BLaER1 treated with 17β-estradiol and CSF1 and Interleukin-3, amounts not matched to agents 10 nM and 100 nM (cell line): ENCODE data around the gene VCPKMT.

Experiments
- H3K27ac ChIP-seq, 11 experiments: shearing (Covaris generic); formaldehyde crosslinking; 2 replicates each; pipeline ENCODE4 v1.8.1; 2022
- H3K27me3 ChIP-seq, 11 experiments: shearing (Covaris generic); formaldehyde crosslinking; 2 replicates each; pipeline ENCODE4 v1.8.1; 2022
- H3K36me3 ChIP-seq, 11 experiments: shearing (Covaris generic); formaldehyde crosslinking; 2 replicates each; pipeline ENCODE4 v1.8.1; 2022
- H3K4me1 ChIP-seq, 10 experiments: shearing (Covaris generic); formaldehyde crosslinking; 2 replicates each; pipeline ENCODE4 v1.8.1; 2022
- H3K4me2 ChIP-seq, 11 experiments: shearing (Covaris generic); formaldehyde crosslinking; 2 replicates each; pipeline ENCODE4 v1.8.1; 2022
- H3K4me3 ChIP-seq, 10 experiments: shearing (Covaris generic); formaldehyde crosslinking; 2 replicates each; pipeline ENCODE4 v1.8.1; 2022
- H3K9ac ChIP-seq, 11 experiments: shearing (Covaris generic); formaldehyde crosslinking; 2 replicates each; pipeline ENCODE4 v1.8.1; 2022
- H3K9me3 ChIP-seq, 11 experiments: shearing (Covaris generic); formaldehyde crosslinking; replicated peaks in 1 of 11; 2 replicates each; pipeline ENCODE4 v1.8.1; 2022
- H4K20me1 ChIP-seq, 11 experiments: shearing (Covaris generic); formaldehyde crosslinking; 2 replicates each; pipeline ENCODE4 v1.8.1; 2022
- Cebpa-rat ChIP-seq, 11 experiments: shearing (Covaris generic); IDR thresholded peaks; 2 replicates each; pipeline ENCODE4 v1.8.1; 2022

VCPKMT gene

DNA sequence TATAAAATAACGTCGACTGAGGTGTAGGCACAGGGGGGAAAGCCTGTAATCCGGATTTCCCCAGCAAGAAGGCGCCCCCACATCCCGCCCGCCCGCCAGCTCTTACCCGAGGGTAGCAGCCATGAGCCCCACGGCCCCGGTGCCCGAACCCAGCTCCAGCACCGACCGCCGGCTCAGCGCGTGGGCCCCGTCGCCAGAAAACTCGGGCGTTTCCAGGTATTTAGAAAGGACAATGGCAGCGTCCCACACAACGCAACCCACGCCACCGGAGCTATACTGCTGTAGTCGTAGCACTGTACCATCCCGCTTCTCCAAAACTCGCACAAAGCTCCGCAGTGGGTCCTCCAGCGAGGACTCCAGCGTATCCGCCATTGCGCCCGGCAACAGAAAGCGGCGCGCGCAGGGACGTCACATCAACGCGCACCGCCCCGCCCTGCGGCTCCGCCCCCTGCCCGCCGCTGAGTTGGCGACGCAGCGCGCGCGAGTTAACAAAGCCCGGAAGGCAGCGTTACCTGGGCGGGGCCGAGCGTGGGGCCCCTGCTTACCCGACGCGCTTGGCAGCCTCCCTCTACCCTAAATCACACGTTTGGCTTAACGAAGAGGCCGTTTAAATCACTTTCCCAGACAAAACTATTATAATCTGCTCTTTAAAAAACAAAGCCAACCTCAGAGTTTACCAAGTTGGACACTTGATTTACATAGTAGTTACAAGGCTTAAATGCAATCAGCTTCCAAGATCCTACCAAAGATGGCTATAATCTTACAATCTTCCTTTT is at the start of gene VCPKMT:
Gene VCPKMT (minus strand): TSS at position 392 of the 776 bp plus-strand sequence. CDS start 20 bp downstream, at position 372.
- Histone ChIP-seq H4K20me1 (peaks cover 0 to 36% (median 4%) of the 10 kb centered on the region in 11 experiments; a peak in 6 of 22 replicates), H3K9ac (peak within 1 kb of the TSS; percentile 79 to 95 (median 90)), H3K4me2 (peak within 1 kb of the TSS; percentile 79 to 95 (median 87)), H3K27me3 (no peaks in the 10 kb centered on the region), H3K4me1 (peaks cover 19 to 36% (median 26%) of the 10 kb centered on the region in 10 experiments), H3K36me3 (peaks cover 49 to 75% (median 58%) of the 10 kb centered on the region in 11 experiments), H3K27ac (peak within 1 kb of the TSS; percentile 63 to 93 (median 86)), H3K4me3 (peak within 1 kb of the TSS; percentile 70 to 83 (median 77)), H3K9me3 (no peaks in the 10 kb centered on the region)
- no peak for TF ChIP-seq Cebpa-rat (IDR thresholded peaks at IDR 0.05)

DNA sequence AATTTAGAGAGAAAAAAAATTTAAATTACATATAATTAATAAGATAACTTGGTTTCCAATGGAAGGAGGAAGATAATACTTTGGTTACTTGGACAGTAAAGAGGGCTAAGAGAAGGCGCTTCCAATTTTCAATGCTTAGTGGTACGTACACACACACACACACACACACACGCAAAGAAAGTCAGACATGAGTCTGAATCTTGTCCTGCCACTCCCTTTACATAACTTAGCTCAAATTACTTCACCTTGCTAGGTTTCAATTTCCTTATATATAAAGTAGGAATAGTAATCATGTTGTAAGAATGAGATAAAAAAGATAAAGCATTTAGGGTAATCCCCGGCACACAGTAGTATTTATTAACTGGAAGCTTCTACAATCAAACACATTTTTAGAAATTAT is 39.7 kb upstream of the VCPKMT start:
- H3K27ac ChIP-seq: no peak overlapping the region
- peaks cover 45 to 95% (median 67%) of the 10 kb centered on the region in 11 experiments for H3K36me3 ChIP-seq
- H3K4me1 ChIP-seq: peaks cover 0 to 8% (median 5%) of the 10 kb centered on the region in 10 experiments; a peak in 13 of 20 replicates
- H3K4me3 ChIP-seq: no peak overlapping the region
- H3K4me2 ChIP-seq: no peak overlapping the region
- no peaks in the 10 kb centered on the region for H3K9me3 ChIP-seq
- no peak overlapping the region for H3K9ac ChIP-seq
- H3K27me3 ChIP-seq: no peaks in the 10 kb centered on the region
- 0 out of 22 replicates have a peak, but pooled peaks cover 0 to 3% (median 0%) of the 10 kb centered on the region in 11 experiments for H4K20me1 ChIP-seq
- TF ChIP-seq Cebpa-rat (IDR thresholded peaks at IDR 0.05): no peak

DNA sequence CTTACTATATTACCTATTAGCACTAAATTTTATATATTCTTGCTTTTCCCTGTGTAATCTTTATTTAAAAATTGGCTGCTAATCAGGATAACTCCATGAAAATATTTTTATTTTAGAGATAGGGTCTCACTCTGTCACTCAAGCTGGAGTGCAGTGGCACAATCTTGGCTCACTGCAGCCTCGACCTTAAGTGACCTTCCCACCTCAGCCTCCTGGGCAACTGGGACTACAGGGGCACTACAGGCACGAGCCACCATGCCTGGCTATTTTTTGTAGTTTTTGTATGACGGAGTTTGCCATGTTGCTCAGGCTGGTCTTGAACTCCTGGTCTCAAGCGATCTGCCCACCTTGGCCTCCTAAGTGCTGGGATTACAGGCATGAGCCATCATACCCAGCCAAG is 32.4 kb upstream of the VCPKMT start:
- Histone ChIP-seq H4K20me1 (no peaks in the 10 kb centered on the region), H3K9ac (no peak overlapping the region), H3K4me3 (no peak overlapping the region), H3K27ac (no peak overlapping the region), H3K36me3 (peaks cover 51 to 95% (median 71%) of the 10 kb centered on the region in 11 experiments), H3K4me1 (peaks cover 0 to 13% (median 7%) of the 10 kb centered on the region in 10 experiments; a peak in 13 of 20 replicates), H3K4me2 (no peak overlapping the region), H3K27me3 (no peaks in the 10 kb centered on the region), H3K9me3 (no peaks in the 10 kb centered on the region)
- TF ChIP-seq Cebpa-rat (IDR thresholded peaks at IDR 0.05): no peak

DNA sequence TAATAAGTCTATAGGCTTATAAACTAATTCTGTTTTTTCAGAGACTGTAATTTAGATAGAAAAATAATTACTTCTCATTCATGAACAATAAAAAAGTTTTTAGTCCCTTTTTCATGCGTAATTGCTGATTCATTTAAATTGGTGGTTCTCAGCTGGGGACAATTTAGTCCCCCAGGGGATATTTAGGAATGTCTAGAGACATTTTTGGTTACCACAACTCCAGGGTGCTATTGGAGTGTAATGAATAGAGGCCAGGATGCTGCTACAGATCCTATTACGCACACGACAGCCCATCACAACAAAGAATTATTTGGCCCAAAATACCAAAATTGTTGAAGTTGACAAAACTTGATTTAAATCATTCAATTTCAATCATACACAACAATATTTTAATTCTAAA is 22.8 kb upstream of the VCPKMT start:
- no peaks in the 10 kb centered on the region for H3K4me1 ChIP-seq
- H3K27me3 ChIP-seq: no peaks in the 10 kb centered on the region
- H3K9me3 ChIP-seq: no peaks in the 10 kb centered on the region
- H3K9ac ChIP-seq: no peak overlapping the region
- H4K20me1 ChIP-seq: 0 out of 22 replicates have a peak, but pooled peaks cover 0 to 3% (median 0%) of the 10 kb centered on the region in 11 experiments
- TF ChIP-seq Cebpa-rat (IDR thresholded peaks at IDR 0.05): no peak
- H3K27ac ChIP-seq: no peak overlapping the region
- no peak overlapping the region for H3K4me3 ChIP-seq
- H3K36me3 ChIP-seq: peaks cover 7 to 75% (median 22%) of the 10 kb centered on the region in 11 experiments; a peak in 21 of 22 replicates
- H3K4me2 ChIP-seq: no peak overlapping the region

DNA sequence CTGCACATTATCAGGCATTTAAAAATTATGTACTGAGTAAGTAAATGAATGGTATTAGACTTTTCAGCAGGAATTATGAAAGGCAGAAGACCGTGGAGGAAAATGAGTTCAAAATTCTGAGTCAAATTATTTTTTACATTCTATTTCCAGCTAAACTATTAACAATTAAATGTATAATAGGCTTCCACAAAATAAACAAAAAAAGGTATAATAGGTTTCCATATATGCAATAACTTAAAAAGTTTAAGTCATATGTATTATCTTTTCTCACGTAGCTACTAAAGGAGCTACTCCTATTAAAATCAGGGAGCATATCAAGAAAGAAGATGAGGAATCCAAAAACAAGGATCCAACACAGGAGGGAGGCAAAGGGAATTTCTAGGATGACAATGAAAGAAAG is 11.4 kb upstream of the VCPKMT start:
- Histone ChIP-seq H3K4me1 (no peaks in the 10 kb centered on the region), H3K27me3 (no peaks in the 10 kb centered on the region), H3K4me2 (no peak overlapping the region), H3K4me3 (no peak overlapping the region), H3K9ac (no peak overlapping the region), H3K36me3 (peaks cover 48 to 98% (median 85%) of the 10 kb centered on the region in 11 experiments), H4K20me1 (no peaks in the 10 kb centered on the region; a peak in 1 of 22 replicates), H3K9me3 (0 out of 22 replicates have a peak, but pooled peaks cover 0 to 5% (median 0%) of the 10 kb centered on the region in 11 experiments), H3K27ac (no peak overlapping the region)
- TF ChIP-seq Cebpa-rat (IDR thresholded peaks at IDR 0.05): no peak

DNA sequence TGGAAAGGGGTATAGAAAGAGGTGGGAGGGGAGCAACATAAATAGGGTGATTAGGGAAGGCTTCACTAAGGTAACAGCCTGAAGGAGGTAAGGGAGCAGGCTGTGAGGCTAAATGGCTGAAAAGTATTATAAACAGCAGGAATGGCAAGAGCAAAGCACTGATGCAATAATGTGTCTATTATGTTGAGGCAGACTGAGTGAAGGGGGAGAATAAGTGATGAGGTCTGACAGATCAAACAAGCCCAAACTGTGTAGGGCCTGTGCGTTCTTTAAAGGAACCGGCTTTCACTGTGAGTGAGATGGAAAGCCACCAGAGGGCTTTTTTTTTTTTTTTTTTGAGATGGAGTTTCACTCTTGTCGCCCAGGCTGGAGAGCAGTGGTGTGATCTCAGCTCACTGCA is 6.7 kb upstream of the VCPKMT start:
- Histone ChIP-seq H3K27ac (no peak overlapping the region), H3K4me3 (no peak overlapping the region), H3K4me2 (no peak overlapping the region), H3K27me3 (no peaks in the 10 kb centered on the region), H3K36me3 (peaks cover 26 to 91% (median 67%) of the 10 kb centered on the region in 11 experiments), H3K9ac (no peak overlapping the region), H4K20me1 (no peaks in the 10 kb centered on the region; a peak in 1 of 22 replicates), H3K9me3 (no peaks in the 10 kb centered on the region), H3K4me1 (no peaks in the 10 kb centered on the region)
- TF ChIP-seq Cebpa-rat (IDR thresholded peaks at IDR 0.05): no peak

DNA sequence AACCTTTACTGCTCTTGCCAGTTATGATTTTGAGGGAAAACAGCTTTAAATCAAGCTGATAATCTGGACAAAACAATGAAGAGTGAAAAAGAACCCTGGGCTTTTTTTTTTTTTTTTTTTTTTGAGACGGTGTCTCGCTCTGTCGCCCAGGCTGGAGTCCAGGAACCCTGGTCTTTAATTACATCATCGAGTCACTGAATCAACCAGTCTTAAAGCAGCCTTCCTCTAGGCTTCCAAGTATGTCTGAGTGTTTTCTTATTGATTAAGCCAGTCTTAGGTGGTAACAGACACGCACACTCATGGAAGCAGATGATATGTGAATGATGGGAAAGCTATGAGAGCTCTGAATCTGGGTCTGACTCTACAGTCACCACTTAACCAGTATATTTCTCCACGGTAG is 5.9 kb upstream of the VCPKMT start:
- Histone ChIP-seq H3K4me2 (no peak overlapping the region), H3K4me1 (peaks cover 0 to under 1% (median 0%) of the 10 kb centered on the region in 10 experiments; a peak in 2 of 20 replicates), H3K9me3 (no peaks in the 10 kb centered on the region), H3K27me3 (no peaks in the 10 kb centered on the region), H3K36me3 (peaks cover 24 to 88% (median 60%) of the 10 kb centered on the region in 11 experiments), H3K9ac (no peak overlapping the region), H3K4me3 (no peak overlapping the region), H3K27ac (no peak overlapping the region), H4K20me1 (no peaks in the 10 kb centered on the region; a peak in 1 of 22 replicates)
- no peak for TF ChIP-seq Cebpa-rat (IDR thresholded peaks at IDR 0.05)

DNA sequence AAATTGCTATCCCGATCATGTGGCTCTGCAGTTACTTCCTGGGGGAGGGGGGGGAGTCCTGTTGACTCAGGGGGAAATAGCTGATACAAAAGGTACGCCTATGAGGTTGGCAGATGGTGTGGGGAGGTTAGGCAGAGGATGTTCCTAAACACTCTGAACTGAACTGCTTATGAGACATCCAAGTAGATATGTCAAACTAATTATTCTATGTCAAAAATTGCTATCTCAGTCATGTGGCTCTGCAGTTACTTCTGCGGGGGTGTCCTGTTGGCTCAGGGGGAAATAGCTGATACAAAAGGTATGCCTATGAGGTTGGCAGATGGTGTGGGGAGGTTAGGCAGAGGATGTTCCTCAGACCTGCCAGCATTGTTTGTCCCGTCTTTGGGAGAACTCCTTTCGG is 5.1 kb upstream of the VCPKMT start:
- Histone ChIP-seq H3K27ac (no peak overlapping the region), H3K9me3 (no peaks in the 10 kb centered on the region), H4K20me1 (no peaks in the 10 kb centered on the region; a peak in 1 of 22 replicates), H3K36me3 (peaks cover 24 to 80% (median 55%) of the 10 kb centered on the region in 11 experiments), H3K27me3 (no peaks in the 10 kb centered on the region), H3K4me2 (no peak overlapping the region), H3K9ac (no peak overlapping the region), H3K4me1 (peaks cover 2 to 7% (median 6%) of the 10 kb centered on the region in 10 experiments; a peak in 13 of 20 replicates), H3K4me3 (no peak overlapping the region)
- no peak for TF ChIP-seq Cebpa-rat (IDR thresholded peaks at IDR 0.05)

DNA sequence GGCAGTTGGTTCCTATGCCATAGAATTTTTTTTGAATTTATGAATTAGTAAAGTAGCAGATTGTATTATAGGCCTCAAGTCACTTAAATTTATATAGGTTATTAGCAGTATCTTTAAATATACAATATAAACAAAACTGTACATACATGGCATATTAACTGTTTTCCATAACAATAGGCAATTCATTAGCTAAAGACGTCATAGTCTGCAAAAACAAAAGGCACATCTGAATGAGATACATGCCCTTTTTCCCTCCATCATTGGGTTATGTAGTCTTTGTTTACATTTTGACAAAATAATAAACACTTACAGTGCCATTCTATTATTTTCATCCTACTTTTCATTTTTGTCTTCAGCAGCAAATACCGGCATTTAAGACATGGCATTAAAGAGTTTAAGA is 1.1 kb upstream of the VCPKMT start:
- Histone ChIP-seq H3K27me3 (no peaks in the 10 kb centered on the region), H3K27ac (peak overlapping the region in 1 of 11 experiments; percentile 76; a peak in 1 of 22 replicates), H3K9ac (no peak overlapping the region), H3K4me1 (peaks cover 19 to 36% (median 26%) of the 10 kb centered on the region in 10 experiments), H3K4me2 (no peak overlapping the region; a peak in 2 of 22 replicates), H3K36me3 (peaks cover 38 to 73% (median 51%) of the 10 kb centered on the region in 11 experiments), H3K9me3 (no peaks in the 10 kb centered on the region), H3K4me3 (no peak overlapping the region), H4K20me1 (peaks cover 0 to 26% (median 0%) of the 10 kb centered on the region in 11 experiments; a peak in 5 of 22 replicates)
- no peak for TF ChIP-seq Cebpa-rat (IDR thresholded peaks at IDR 0.05)
